Esophagus muscularis mucosa (tissue), 4 donors: ENCODE results near the gene RBM19.

Experiments
- EP300 ChIP-seq: sonication (generic); formaldehyde crosslinking; IDR thresholded peaks from one replicate; pipeline ENCODE4 v1.6.1; 2017; ENCODE audit warnings: antibody characterized with exemption
- POLR2A ChIP-seq: fragments of 450-650 bp; IDR thresholded peaks from one replicate; pipeline ENCODE4 v1.6.1; 2017; ENCODE audit warnings: antibody characterized with exemption, moderate library complexity, mild to moderate bottlenecking, low read depth
- TF ChIP-seq, protein P1 (sequence below), 3 experiments: fragments of 200-600 bp in 2 of 3; fragments of 450-650 bp in 1 of 3; sonication (generic) in 2 of 3; IDR thresholded peaks; one replicate each; pipeline ENCODE4 v1.5.1; 2017 to 2019; ENCODE audit warnings: antibody characterized with exemption in 3 of 3, mild to moderate bottlenecking in 2 of 3, moderate library complexity in 1 of 3

DNA sequence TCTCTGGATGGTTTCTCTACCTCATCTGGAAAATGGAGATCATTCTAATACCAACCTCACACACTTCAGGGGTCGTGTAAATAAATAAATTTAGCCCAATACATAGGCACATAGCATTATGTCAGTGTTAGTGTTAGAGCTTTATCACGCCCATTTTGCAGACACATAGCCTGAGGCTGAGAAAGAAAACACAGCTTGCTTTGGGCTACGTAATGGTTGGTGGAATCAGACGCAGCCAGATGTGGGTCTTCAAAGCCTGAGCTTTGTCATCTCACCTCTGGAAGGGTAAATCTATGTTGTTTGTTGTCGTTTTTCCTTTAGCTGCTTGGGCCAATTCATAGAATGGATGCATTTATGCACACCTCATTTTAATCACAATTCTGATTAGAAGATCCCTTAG is 191.6 kb downstream of the RBM19 start:
- TF ChIP-seq, protein P1, sequence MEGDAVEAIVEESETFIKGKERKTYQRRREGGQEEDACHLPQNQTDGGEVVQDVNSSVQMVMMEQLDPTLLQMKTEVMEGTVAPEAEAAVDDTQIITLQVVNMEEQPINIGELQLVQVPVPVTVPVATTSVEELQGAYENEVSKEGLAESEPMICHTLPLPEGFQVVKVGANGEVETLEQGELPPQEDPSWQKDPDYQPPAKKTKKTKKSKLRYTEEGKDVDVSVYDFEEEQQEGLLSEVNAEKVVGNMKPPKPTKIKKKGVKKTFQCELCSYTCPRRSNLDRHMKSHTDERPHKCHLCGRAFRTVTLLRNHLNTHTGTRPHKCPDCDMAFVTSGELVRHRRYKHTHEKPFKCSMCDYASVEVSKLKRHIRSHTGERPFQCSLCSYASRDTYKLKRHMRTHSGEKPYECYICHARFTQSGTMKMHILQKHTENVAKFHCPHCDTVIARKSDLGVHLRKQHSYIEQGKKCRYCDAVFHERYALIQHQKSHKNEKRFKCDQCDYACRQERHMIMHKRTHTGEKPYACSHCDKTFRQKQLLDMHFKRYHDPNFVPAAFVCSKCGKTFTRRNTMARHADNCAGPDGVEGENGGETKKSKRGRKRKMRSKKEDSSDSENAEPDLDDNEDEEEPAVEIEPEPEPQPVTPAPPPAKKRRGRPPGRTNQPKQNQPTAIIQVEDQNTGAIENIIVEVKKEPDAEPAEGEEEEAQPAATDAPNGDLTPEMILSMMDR (IDR thresholded peaks at IDR 0.05), result no peak
- no peak for TF ChIP-seq POLR2A
- TF ChIP-seq EP300, result no peak
